ENCODE results near the gene TRPM7. TPM values are rescaled to one million over a fixed set of nuclear protein-coding genes. Genes with fewer than 3 reads are reported as not detected.
"Not testable (repeated sequence)": the region's sequence is repeated elsewhere in the genome, so short reads cannot be mapped to it uniquely, and the experiment has no call there.

Gene TRPM7
- polyA plus RNA-seq, 4 donors, result 33.6 to 61.6 (median 49.6) TPM

- no peak for DNase-seq (ENCODE audit: low read depth in 4 of 4, low spot score in 2 of 4)
Observed at GRCh38 chr15:50593761-50594160, 92.8 kb downstream of the TRPM7 start.

- DNase-seq (ENCODE audit: low read depth in 4 of 4, low spot score in 2 of 4), result no peak
Observed at GRCh38 chr15:50590288-50590687, 96.3 kb downstream of the TRPM7 start.

GRCh38 chr15:50577492-50577891 lies 109.1 kb downstream of the TRPM7 start:
- DNase-seq (ENCODE audit: low read depth in 4 of 4, low spot score in 2 of 4), result no peak

GRCh38 chr15:50576166-50576565 lies 110.4 kb downstream of the TRPM7 start:
- DNase-seq (ENCODE audit: low read depth in 4 of 4, low spot score in 2 of 4), result no peak

- not testable (repeated sequence) for DNase-seq (ENCODE audit: low read depth in 4 of 4, low spot score in 2 of 4)
Observed at GRCh38 chr15:50573842-50574241, 112.8 kb downstream of the TRPM7 start.

- DNase-seq (ENCODE audit: low read depth in 4 of 4, low spot score in 2 of 4), result no peak
Observed at GRCh38 chr15:50563756-50564155, 122.8 kb downstream of the TRPM7 start.

- DNase-seq (ENCODE audit: low read depth in 4 of 4, low spot score in 2 of 4), result no peak
Observed at GRCh38 chr15:50562735-50563640, 123.6 kb downstream of the TRPM7 start.

- DNase-seq (ENCODE audit: low read depth in 4 of 4, low spot score in 2 of 4), result no peak
Observed at GRCh38 chr15:50558012-50558411, 128.6 kb downstream of the TRPM7 start.

GRCh38 chr15:50556642-50557371 lies 129.8 kb downstream of the TRPM7 start:
- DNase-seq (ENCODE audit: low read depth in 4 of 4, low spot score in 2 of 4), result no peak

GRCh38 chr15:50552238-50552637 lies 134.4 kb downstream of the TRPM7 start:
- no peak for DNase-seq (ENCODE audit: low read depth in 4 of 4, low spot score in 2 of 4)

GRCh38 chr15:50549326-50549725 lies 137.3 kb downstream of the TRPM7 start:
- no peak for DNase-seq (ENCODE audit: low read depth in 4 of 4, low spot score in 2 of 4)

GRCh38 chr15:50546566-50546965 lies 140.0 kb downstream of the TRPM7 start, which contains the start of gene USP50:
Gene USP50, minus strand, starts transcription at chr15:50546666. Its CDS starts 141 bp downstream, at chr15:50546525.
- DNase-seq (ENCODE audit: low read depth in 4 of 4, low spot score in 2 of 4), result no peak

- DNase-seq (ENCODE audit: low read depth in 4 of 4, low spot score in 2 of 4), result no peak
Observed at GRCh38 chr15:50544368-50544767, 142.2 kb downstream of the TRPM7 start.

GRCh38 chr15:50543556-50543955 lies 143.0 kb downstream of the TRPM7 start:
- no peak for DNase-seq (ENCODE audit: low read depth in 4 of 4, low spot score in 2 of 4)

- no peak for DNase-seq (ENCODE audit: low read depth in 4 of 4, low spot score in 2 of 4)
Observed at GRCh38 chr15:50542887-50543210, 143.7 kb downstream of the TRPM7 start.

- no peak for DNase-seq (ENCODE audit: low read depth in 4 of 4, low spot score in 2 of 4)
Observed at GRCh38 chr15:50531766-50532165, 154.8 kb downstream of the TRPM7 start.

- no peak for DNase-seq (ENCODE audit: low read depth in 4 of 4, low spot score in 2 of 4)
Observed at GRCh38 chr15:50531163-50531562, 155.4 kb downstream of the TRPM7 start.

GRCh38 chr15:50523851-50524251 lies 162.7 kb downstream of the TRPM7 start:
- no peak for DNase-seq (ENCODE audit: low read depth in 4 of 4, low spot score in 2 of 4)

- no peak for DNase-seq (ENCODE audit: low read depth in 4 of 4, low spot score in 2 of 4)
Observed at GRCh38 chr15:50519740-50520425, 166.7 kb downstream of the TRPM7 start.

- no peak for DNase-seq (ENCODE audit: low read depth in 4 of 4, low spot score in 2 of 4)
Observed at GRCh38 chr15:50513001-50513400, 173.6 kb downstream of the TRPM7 start.
